Retinal pigment epithelial cell (primary cell): ENCODE data around the gene TXNRD2.

Source experiments
- DNase-seq: peaks from one replicate; pipeline ENCODE4 v3.0.0-alpha.2; 2010; ENCODE audit warnings: low read depth
- H3K4me3 ChIP-seq: 2 replicates; pipeline ENCODE4 v1.5.1; 2011; ENCODE audit warnings: mild to moderate bottlenecking, low read length, control low read depth, moderate library complexity
- TF ChIP-seq, protein P1 (sequence below): conservative IDR thresholded peaks from 2 replicates; pipeline ENCODE4 v1.5.1; 2011; ENCODE audit warnings: low read depth, low read length, control low read depth, inconsistent platforms

The TXNRD2 gene

DNA sequence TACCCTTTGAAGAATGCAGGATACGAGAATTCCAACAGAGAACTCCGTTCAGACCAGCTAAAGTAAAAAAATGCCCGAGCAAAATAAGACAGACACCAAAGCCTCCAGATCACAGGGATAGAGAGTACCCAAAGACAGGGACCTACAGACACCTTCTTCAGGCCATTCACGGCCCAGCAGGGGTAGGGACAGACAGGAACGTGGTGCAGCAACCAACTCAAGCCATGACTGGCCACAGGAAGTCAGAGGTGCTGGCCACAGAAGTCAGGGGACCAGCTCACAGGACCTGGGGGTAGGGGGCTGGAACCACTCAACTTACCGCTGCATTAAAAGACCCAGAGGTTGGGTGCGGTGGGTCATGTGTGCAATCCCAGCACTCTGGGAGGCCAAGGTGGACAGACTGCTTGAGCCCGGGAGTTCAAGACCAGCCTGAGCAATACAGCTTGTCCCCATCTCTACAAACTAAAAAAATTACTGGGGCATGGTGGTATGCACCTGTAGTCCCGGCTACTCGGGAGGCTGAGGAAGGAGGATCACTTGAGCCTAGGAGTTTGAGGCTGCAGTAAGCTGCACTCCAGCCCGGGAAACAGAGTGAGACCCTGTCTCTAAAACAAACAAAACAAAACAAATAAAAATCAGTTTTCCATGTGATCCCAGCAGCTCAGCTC is 39.9 kb downstream of the TXNRD2 start:
- TF ChIP-seq, protein P1, sequence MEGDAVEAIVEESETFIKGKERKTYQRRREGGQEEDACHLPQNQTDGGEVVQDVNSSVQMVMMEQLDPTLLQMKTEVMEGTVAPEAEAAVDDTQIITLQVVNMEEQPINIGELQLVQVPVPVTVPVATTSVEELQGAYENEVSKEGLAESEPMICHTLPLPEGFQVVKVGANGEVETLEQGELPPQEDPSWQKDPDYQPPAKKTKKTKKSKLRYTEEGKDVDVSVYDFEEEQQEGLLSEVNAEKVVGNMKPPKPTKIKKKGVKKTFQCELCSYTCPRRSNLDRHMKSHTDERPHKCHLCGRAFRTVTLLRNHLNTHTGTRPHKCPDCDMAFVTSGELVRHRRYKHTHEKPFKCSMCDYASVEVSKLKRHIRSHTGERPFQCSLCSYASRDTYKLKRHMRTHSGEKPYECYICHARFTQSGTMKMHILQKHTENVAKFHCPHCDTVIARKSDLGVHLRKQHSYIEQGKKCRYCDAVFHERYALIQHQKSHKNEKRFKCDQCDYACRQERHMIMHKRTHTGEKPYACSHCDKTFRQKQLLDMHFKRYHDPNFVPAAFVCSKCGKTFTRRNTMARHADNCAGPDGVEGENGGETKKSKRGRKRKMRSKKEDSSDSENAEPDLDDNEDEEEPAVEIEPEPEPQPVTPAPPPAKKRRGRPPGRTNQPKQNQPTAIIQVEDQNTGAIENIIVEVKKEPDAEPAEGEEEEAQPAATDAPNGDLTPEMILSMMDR, result no peak
- DNase-seq, result no peak
- H3K4me3 ChIP-seq, result no peak overlapping the region

DNA sequence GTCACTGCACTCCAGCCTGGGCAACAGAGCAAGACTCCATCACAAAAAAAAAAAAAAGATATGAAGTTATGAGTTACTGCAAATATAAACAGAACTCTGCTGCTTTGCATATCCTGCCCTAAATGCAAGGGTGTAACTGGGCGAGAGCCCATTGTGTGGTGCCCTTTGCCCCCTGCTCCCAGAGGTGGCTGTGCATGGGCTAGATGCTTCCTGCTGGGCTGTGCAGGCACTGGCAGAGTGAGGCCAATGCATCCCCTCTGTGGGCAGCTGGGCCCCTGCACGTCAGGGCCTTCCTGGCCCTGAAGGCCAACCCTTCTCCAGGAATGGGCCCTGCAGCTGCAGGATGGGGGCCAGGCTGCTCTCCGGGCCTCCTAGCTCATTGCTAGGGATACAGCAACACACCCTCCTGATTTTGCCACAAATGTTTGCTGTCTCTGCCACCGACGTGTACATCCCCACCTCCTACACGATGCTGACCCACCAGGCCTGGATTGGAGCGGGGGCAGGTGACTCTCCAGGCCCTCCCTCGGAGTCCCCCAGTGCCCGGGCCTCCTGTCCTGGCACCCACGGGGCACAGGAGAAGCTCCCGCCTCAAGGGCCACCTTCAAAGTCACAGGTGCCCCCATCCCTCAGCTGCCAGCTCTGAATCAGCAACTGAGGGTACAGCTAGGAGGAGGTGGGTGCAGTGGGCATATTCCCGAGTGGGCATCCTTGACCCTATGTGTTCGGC is 40.7 kb downstream of the TXNRD2 start:
- DNase-seq, result no peak
- H3K4me3 ChIP-seq, result no peak overlapping the region
- TF ChIP-seq, protein P1, result no peak

DNA sequence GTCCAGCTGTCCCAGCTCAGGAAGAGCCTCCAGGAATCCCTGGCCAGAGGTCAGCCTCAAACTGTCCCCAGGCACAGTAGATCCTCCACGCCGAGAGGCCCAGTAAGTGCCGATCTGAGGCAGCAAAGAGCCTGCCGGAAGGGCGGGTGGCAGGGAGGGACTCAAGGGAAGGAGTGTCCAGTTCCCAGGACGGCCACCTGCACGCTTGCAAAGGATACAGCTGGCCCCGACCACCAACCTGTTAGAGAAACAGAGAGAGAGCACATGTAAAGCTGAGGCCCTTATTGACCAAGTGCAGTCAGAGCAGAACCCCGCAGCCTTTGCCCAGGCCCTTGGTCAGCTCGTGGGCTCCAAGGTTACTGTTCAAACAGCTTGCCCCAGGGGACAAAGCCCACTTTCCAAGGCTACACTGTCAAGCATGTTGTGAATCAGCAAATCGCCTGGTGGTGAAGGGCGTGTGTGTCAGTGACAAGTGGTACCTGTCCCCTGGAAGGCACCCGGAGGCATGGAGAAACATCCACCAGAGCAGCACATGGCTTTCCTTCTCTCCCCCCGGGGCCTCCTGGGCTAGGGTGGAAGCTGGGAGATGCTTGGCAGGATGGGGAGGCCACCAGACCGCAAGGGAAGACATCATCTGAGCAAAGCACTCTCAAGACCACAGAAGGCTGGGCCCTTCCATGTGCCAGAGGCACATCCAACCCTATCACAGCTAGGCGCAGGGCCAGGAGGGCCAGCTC is 42.6 kb downstream of the TXNRD2 start:
- DNase-seq, result no peak
- TF ChIP-seq, protein P1, result no peak
- H3K4me3 ChIP-seq, result no peak overlapping the region

- DNase-seq, result no peak
- TF ChIP-seq, protein P1, result no peak
- no peak overlapping the region for H3K4me3 ChIP-seq
Measured at GRCh38 chr22:19898145-19898544, 43.5 kb downstream of the TXNRD2 start.

- no peak for DNase-seq
- TF ChIP-seq, protein P1, result no peak
- H3K4me3 ChIP-seq, result no peak overlapping the region
Measured at GRCh38 chr22:19897726-19898125, 43.9 kb downstream of the TXNRD2 start.

DNA sequence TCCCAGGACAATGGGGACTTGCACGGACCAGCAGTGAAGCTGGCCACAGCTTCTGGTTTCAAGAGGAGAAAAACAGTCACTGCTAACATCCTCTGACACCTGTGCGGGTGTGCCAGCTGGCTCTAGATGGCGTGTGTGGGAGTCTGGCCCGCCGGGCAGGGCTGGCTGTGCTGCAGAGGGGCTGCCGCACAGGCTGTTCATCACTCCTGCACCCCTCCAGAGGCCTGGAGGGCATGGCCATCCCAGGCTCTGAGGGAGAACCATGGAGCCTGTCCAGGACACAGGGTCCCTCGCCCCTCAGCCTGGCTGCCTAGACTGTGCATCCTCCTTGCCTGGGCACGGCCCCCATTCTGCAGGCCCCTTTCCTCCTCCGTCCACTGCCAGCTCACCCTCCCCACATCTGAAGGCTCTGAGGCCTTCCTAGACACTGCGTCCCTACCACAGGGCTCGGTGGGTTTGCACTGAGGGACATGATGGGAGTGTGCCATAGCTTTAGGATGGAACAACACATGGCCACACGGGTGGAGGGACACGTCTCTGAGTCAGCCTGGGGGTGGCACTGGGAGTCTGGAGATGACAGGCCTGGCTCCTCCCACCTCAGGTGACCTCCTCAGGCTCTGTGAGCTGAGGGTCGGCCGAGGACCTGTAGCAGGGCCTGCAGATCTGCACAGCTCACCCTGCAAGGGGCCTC is 44.8 kb downstream of the TXNRD2 start:
- no peak overlapping the region for H3K4me3 ChIP-seq
- TF ChIP-seq, protein P1, result no peak
- DNase-seq, result no peak
